Smooth muscle cell (in vitro differentiated cells): ENCODE measurements around the gene DNAAF5. TPM values are rescaled to one million over a fixed set of nuclear protein-coding genes. Genes with fewer than 3 reads are reported as not detected.

Experiments used
- DNase-seq: peaks from one replicate; lab custom pipeline; 2025; ENCODE audit not compliant: unreplicated experiment; lab: John Stamatoyannopoulos, UW
- H2AFZ ChIP-seq: fragments of 200-600 bp; sonication (generic); 2 replicates; pipeline ENCODE4 v1.6.0; 2016; ENCODE audit warnings: antibody characterized with exemption, low read depth, mild to moderate bottlenecking
- H3F3A ChIP-seq: fragments of 200-600 bp; sonication (generic); 2 replicates; pipeline ENCODE4 v1.6.0; 2017; ENCODE audit warnings: antibody characterized with exemption, low read depth
- H3K27ac ChIP-seq: fragments of 200-600 bp; sonication (generic); 2 replicates; pipeline ENCODE4 v1.5.1; 2016; ENCODE audit warnings: low read depth, mild to moderate bottlenecking
- H3K27me3 ChIP-seq: fragments of 200-600 bp; sonication (generic); 2 replicates; pipeline ENCODE4 v1.6.1; 2016; ENCODE audit warnings: low read depth, mild to moderate bottlenecking
- H3K36me3 ChIP-seq: fragments of 200-600 bp; sonication (generic); 2 replicates; pipeline ENCODE4 v1.5.1; 2016; ENCODE audit warnings: low read depth
- H3K4me1 ChIP-seq: fragments of 200-600 bp; sonication (generic); 2 replicates; pipeline ENCODE4 v1.5.1; 2016; ENCODE audit warnings: low read depth
- H3K4me2 ChIP-seq: fragments of 200-600 bp; sonication (generic); 2 replicates; pipeline ENCODE4 v1.6.0; 2016; ENCODE audit warnings: mild to moderate bottlenecking
- H3K4me3 ChIP-seq: fragments of 200-600 bp; sonication (generic); 2 replicates; pipeline ENCODE4 v1.5.1; 2016; ENCODE audit warnings: mild to moderate bottlenecking
- H3K79me2 ChIP-seq: fragments of 200-600 bp; sonication (generic); 2 replicates; pipeline ENCODE4 v1.6.0; 2016; ENCODE audit warnings: low read depth, mild to moderate bottlenecking
- H3K9ac ChIP-seq: fragments of 200-600 bp; sonication (generic); 2 replicates; pipeline ENCODE4 v1.6.0; 2016; ENCODE audit warnings: low read depth
- H3K9me3 ChIP-seq: fragments of 200-600 bp; sonication (generic); replicated peaks from 2 replicates; pipeline ENCODE4 v1.5.1; 2016; ENCODE audit warnings: low read depth
- H4K20me1 ChIP-seq: fragments of 200-600 bp; sonication (generic); 2 replicates; pipeline ENCODE4 v1.6.0; 2016; ENCODE audit warnings: low read depth
- CTCF ChIP-seq: fragments of 200-600 bp; sonication (generic); IDR thresholded peaks from 2 replicates; pipeline ENCODE4 v1.5.1; 2017; ENCODE audit warnings: borderline replicate concordance, mild to moderate bottlenecking, antibody characterized with exemption; ENCODE audit not compliant: insufficient read depth, poor library complexity, severe bottlenecking
- WGBS: methylation state at CpG from one replicate; pipeline ENCODE4 v1.1.7; 2016; ENCODE audit warnings: low lambda C conversion rate; 5-methylcytosine and 5-hydroxymethylcytosine counted together
- polyA plus RNA-seq: library from polyadenylated mRNA; unstranded; fragments of >200 nt; fragmentation: Nextera tagmentation; extraction: Ambion mirVana; gene quantifications from 2 replicates; pipeline ENCODE4 v1.2.1, GENCODE V29; 2016
- total RNA-seq: library from RNA; depleted of rRNA; stranded (reverse); fragments of >200 nt; gene quantifications from 2 replicates; pipeline ENCODE4 v1.2.3, GENCODE V29; 2014

The DNAAF5 gene
- total and polyA plus RNA-seq, 2 experiments from 2014 or later: 13.9 to 17.0 TPM

GRCh38 chr7:780516-780915 is 54.0 kb downstream of the DNAAF5 start:
- no peaks in the 10 kb centered on the region for H3K4me1 ChIP-seq
- H2AFZ ChIP-seq: no peak overlapping the region
- H3K79me2 ChIP-seq: no peaks in the 10 kb centered on the region
- WGBS: 97% methylated on average over 10 of the region's 10 CpGs
- H3K36me3 ChIP-seq: peaks cover 2% of the 10 kb centered on the region
- no peak overlapping the region for H3K9ac ChIP-seq
- H3K4me2 ChIP-seq: no peak overlapping the region
- no peak for DNase-seq
- no peak overlapping the region for H3K27ac ChIP-seq
- no peaks in the 10 kb centered on the region for H3K27me3 ChIP-seq
- H4K20me1 ChIP-seq: no peaks in the 10 kb centered on the region
- H3K9me3 ChIP-seq: no peaks in the 10 kb centered on the region
- H3F3A ChIP-seq: no peaks in the 10 kb centered on the region
- TF ChIP-seq CTCF: no peak
- no peak overlapping the region for H3K4me3 ChIP-seq

GRCh38 chr7:781186-781849 is 54.8 kb downstream of the DNAAF5 start:
- Histone ChIP-seq H3K9ac (no peak overlapping the region), H3K36me3 (peaks cover 2% of the 10 kb centered on the region), H3K4me1 (no peaks in the 10 kb centered on the region), H3F3A (no peaks in the 10 kb centered on the region), H3K79me2 (no peaks in the 10 kb centered on the region), H3K27ac (no peak overlapping the region), H4K20me1 (no peaks in the 10 kb centered on the region), H2AFZ (no peak overlapping the region), H3K27me3 (no peaks in the 10 kb centered on the region), H3K4me2 (no peak overlapping the region), H3K9me3 (no peaks in the 10 kb centered on the region), H3K4me3 (no peak overlapping the region)
- TF ChIP-seq CTCF: no peak
- WGBS: 98% methylated on average over 23 of the region's 23 CpGs
- DNase-seq: no peak

GRCh38 chr7:781936-782529 is 55.5 kb downstream of the DNAAF5 start:
- WGBS: 98% methylated on average over 48 of the region's 80 CpGs
- H3K4me1 ChIP-seq: no peaks in the 10 kb centered on the region
- H3F3A ChIP-seq: no peaks in the 10 kb centered on the region
- H3K27me3 ChIP-seq: no peaks in the 10 kb centered on the region
- no peak overlapping the region for H3K4me2 ChIP-seq
- no peak for TF ChIP-seq CTCF
- H3K27ac ChIP-seq: no peak overlapping the region
- peaks cover 2% of the 10 kb centered on the region for H3K36me3 ChIP-seq
- H3K79me2 ChIP-seq: no peaks in the 10 kb centered on the region
- H2AFZ ChIP-seq: no peak overlapping the region
- no peaks in the 10 kb centered on the region for H3K9me3 ChIP-seq
- no peak overlapping the region for H3K4me3 ChIP-seq
- DNase-seq: no peak
- H3K9ac ChIP-seq: no peak overlapping the region
- no peaks in the 10 kb centered on the region for H4K20me1 ChIP-seq
